HG02870 (cell line): ENCODE data around the gene CYS1.
A peak's percentile ranks its signal among the peaks of the same experiment; 100 is the strongest.

Experiments
- ATAC-seq: cut with Tn5 transposase; IDR thresholded peaks from one replicate; pipeline ENCODE4 v1.9.1; 2021; ENCODE audit warnings: mild to moderate bottlenecking, moderate library complexity; ENCODE audit not compliant: unreplicated experiment

The CYS1 gene

DNA sequence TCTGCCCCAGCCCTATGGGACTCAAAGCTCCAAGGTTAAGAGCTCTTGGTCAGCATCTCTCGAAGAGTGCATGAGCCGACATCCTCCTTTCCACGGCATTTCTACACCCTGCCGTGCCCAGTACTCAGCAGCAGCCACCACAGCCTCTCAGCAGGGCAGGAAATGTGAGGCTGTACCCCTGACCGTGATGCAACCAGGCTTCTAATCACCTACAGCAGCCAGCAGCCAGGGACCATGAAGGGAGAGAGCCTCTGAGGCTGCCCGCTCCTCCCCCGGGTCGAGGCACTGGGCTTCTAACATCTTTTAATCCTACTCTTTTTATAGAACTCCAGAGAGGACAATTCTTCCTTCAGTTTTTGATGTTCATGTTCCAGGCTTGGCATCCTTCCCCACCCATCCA lies 6.5 kb downstream of the CYS1 start:
- no peak for ATAC-seq

DNA sequence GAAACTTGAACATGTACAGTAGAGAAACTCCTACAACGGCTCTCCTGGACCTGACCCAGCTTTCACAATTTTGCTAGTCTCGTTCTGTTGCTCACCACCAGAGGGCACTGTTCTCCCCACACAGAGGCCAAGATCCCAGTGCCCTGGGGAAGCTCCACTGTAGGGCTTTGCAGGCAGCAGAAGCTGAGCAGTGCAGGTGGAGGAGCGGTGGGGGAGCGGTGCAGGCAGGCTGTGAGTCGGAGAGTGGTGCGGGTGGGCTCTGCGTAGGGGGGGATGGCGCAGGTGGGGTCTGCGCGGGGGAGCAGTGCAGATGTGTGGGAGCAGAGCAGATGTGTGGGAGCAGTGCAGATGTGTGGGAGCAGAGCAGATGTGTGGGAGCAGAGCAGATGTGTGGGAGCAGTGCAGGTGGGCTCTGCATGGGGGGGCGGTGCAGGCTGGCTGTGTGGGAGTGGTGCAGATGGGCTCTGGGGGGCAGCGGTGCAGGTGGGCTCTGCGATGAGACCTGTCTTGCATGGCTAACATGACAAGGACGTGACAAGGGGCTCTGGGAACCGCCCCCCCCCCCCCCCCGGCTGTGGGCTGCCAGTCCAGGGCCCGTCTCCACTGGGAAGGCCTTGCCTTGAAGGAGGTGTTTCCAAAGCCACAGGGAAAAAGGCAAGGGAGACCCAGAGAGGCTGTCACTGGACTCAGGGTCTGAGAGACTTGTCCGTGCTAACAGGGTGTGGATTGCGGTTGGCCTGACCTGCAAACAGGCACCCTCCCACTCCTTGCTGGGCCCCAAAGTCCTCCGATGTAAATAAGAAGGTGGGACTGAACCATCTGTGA lies 7.3 kb downstream of the CYS1 start:
- peak; percentile 78 for ATAC-seq

DNA sequence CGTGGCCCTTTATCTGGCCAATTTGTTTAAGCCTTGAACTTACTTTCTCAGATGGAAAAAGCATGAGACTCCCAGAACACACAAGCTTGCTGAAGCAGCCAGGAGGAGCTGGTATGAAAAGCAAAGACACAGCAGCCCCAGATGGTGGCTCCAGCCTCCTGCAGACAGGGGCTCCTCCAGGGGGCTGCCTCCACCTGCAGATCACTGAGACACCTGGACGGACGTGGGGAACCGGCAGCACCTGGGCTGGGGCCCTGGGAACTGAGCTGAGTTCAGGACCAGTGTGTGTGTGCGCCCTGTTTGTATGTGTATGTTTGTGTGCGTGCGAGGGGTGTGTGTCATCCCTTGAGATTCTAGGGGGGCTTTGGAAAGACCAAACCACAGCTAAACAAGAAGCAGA lies 8.6 kb downstream of the CYS1 start:
- no peak for ATAC-seq

DNA sequence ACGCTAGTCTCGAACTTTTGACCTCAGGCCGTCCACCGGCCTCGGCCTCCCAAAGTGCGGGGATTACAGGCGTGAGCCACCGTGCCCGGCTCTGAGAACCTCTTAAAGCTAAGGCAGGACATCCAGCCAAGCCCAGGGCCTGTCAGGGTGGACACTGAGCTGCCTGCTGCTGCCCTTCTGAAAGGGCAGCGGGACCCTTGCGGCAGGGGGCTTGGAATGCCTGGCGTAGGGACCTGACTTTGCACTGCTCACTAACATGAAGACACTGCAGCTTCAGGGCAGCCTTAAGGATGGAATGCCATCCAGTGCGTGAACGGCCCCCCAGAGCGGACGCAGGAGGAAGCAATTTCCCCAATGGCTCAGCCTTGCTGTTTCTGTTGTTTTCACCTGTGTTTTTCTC lies 9.0 kb downstream of the CYS1 start:
- ATAC-seq = no peak

DNA sequence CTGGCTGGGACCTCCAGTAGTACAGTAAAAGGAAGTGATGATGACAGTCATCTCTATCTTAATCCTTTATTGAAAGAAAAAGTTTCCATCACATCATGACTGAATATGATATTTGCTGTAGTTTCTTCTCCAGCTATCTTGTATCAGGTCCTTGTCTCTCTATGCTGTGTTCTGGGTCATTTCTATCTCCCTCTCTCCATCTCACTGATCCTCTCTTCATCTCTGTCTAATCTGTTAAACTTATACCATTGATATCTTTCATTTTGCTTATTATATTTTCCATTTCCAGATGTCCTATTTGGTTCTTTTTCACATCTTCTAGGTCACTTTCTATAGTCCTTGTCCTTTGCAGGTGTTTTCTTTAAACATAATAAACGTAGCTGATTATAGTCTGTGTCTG lies 12.3 kb downstream of the CYS1 start:
- ATAC-seq = no peak

DNA sequence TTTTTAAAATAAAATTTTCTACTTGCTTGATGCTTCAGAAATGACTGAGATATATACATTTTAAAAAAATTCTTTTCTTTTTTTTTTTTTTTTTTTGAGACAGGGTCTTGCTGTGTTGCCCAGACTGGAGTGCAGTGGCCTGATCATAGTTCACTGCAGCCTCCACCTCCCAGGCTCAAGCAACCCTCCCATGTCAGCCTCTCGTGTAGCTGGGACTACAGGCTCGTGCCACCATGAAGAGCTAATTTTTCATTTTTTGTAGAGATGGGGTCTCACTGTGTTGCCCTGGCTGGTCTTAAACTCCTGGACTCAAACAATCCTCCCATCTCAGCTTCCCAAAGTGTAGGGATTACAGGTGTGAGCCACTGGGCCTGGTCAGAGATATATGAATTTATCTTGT lies 12.9 kb downstream of the CYS1 start:
- no peak for ATAC-seq

DNA sequence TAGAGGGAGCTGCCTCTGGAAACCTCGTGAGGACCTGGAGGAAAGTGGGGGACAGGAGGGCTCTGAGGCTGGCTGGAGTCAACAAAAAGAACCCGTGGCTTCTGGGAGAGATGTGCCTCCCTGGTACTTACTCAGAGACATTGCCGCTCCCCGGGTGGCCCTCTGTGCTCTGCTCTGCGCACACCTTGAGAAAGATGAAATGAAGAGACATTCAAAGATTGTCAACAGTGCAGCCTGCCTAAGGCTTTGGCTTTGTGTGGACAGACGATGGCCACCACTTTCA lies 14.5 kb downstream of the CYS1 start:
- no peak for ATAC-seq

DNA sequence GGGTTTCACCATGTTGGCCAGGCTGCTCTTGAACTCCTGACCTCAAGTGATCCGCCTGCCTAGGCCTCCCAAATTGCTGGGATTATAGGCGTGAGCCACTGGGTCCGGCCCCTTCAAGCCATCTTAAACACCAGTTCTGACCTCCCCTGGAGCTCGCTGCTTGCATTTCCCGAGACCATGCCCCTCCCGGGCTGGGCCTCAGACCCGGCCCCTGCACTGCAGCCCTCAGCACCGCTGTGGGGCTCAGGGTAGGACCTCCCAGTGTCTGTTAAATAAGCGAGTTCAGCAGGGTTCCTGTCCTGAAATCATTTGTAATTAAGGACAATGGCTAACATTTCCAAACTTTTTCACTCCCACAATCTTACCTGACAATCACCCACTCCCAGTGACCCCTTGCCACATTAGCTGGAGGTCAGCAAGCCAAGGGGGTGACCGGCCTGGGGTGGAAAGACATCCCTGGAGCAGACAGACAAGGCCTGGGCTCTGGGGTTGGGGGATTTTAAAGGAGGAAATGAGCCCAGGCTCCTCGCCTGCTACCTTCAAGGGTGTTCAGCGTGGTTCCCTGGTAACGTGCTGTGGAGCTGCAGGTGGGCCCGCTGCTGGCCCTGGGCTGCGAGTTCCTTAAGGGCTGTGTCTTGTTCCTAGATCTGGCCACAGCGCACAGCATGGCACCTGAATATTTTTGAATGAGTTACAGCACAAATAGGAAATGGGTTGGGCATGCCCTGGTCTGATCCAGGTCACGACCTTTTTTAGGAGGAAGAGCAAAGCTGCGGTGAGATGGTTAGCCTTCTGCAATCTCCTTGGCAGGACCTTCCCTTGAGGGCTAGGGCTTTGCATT lies 15.1 kb downstream of the CYS1 start:
- ATAC-seq = no peak

DNA sequence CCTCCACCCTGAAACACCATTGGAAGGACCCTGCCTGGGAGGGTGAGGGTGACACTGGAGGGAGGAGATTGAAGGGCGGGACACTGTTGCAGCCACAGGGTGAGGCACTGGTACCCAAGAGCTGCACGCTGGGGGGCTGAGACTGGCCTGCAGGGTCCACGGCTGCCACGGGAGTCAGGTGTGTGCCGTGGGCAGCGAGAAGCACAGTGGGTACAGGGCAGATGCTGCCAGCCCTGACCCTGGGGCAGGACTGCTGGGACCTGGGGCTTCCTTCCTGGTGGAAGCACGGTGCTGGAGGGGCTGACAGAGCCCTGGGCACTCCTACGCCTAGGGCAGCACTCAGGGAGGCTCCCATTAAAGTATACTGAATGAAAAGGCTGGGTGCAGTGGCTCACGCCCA lies 16.6 kb downstream of the CYS1 start:
- ATAC-seq = no peak

DNA sequence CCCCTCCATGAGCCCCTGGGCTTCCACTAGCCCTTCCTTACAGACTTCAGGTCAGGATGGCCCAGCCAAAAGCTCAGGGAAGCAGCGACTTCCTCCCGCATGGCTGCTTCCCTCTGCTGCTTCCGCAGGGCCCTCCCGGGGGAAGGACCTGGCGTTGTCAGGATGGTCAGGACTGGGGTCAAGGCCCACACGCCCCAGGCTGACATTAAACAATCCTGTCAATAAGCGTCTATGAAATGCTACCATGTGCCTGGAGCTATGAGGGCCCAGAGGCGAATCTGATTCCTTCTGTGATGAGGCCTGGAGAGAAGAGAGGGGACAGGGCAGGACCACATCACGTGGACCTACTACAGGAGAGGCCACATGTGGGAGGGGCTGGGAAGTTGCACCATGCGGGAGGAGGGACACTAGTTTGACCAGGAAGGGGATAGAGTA lies 17.3 kb downstream of the CYS1 start:
- no peak for ATAC-seq

DNA sequence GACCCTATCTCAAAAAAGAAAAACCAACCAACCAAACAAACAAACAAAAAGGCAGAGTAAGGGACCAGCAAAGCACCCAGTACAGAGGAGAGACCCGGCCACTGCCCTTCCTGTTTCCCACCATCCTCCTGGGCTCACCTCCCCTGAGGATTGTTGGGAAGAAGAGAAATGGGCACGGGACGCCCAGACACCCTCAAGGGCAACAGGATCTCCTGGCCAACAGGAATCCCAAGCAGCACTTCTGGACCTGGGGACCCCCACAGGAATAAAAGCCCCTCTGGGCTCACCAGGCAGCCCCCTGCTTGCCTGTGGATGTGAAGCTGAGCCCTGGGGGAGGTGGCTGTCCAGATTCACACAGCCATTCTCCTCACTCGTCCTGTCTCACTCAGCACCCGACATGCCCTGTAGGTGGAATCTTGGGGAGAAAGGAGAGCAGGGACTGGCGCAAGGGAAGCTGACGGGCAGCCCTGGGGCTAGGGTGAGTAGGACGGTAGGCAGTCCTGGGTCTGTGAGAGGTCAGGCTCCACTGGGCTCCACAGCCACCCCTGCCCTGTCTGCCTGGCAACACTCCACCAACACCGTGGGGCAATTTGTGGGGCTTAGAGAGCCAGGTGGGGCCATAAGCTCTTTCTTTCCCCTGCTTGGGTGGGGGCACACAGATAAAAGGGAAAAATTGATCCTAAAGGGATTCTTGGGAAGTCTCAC lies 18.8 kb downstream of the CYS1 start:
- no peak for ATAC-seq

DNA sequence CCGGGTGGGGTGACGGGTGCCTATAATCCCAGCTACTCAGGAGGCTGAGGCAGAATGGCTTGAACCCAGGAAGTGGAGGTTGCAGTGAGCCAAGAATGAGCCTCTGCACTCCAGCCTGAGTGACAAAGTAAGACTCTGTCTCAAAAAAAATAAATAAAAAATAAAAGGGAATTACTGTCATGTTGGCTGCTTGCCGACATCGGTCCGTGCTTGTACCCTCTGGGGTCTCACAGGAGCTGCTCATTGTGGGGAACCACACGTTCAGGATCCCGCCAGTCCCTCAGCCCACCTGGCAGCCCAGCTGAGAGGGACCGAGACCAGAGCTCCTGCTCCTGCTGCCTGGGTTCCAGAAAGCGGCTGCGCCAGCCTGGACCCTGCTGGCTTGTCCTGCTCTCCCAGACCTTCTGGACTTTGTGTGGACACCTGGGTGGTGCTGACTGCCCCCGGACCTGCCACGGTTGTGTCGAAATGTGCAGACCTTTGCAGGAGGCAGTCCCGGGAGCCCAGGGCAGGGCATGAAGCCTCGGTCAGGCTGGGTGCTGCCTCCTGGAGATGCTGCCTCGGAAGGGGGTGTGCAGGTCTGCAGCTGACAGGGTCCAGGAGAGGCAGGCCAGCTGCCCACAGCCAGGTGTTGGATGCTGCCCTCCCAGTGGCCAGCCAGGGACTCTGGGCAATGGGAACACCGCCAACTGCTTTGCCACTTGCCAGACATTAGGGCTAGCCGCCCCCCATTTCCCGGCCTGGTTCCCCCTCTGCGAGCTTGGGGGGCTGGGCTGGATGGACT lies 20.5 kb downstream of the CYS1 start:
- no peak for ATAC-seq

DNA sequence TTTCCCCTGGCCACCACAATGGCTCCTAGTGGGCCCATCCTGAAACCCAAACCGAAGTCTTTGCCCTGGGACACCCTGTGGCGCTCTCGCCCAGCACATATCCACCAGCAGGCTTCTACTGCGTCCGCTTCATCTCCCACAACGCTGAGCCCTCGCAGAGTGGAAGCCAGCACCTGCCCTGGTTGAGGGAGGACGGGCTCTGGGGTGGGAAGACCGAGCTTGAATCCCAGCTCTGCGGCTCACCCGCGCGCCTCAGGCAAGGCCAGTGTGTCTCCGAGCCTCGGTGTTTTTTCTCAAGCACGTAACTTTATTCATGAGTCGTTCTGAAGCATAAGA lies 21.2 kb downstream of the CYS1 start:
- no peak for ATAC-seq

DNA sequence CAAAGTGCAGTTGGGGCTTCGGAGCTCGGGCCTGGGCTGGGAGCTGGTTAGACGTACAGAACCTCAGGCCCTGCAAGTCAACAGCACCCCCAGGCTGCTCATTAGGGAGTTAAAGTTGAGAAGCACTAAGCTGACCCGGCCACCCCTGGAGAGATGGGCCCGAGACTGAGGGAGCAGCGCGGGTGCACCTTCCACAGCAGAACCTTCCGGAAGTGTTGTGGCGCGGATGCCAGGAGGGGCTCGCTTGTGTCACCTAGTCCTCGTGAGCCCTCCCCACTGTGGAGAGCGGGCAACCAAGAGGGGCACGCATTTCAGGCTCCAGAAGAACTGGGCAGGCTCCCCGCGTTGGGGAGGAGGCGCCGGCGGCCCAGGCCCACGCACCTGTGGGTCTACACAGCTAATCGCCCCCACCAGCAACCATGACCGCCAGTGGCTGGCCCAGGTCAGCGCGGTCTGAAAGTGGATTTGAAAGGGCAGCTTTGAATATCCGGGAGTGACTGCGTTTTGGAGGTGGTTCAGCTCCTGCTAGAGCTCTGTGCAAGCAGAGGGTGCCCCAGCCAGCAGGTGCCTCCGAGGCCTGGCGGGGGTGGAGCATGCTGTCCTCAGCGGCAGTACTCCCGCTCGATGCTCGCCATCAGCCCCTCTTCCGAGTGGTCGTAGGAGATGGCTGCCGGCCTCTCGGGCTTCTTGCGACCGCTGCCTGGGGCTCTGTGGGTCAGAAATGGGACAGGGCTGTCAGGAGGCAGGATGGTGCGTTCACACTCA lies 21.8 kb downstream of the CYS1 start:
- ATAC-seq = no peak

DNA sequence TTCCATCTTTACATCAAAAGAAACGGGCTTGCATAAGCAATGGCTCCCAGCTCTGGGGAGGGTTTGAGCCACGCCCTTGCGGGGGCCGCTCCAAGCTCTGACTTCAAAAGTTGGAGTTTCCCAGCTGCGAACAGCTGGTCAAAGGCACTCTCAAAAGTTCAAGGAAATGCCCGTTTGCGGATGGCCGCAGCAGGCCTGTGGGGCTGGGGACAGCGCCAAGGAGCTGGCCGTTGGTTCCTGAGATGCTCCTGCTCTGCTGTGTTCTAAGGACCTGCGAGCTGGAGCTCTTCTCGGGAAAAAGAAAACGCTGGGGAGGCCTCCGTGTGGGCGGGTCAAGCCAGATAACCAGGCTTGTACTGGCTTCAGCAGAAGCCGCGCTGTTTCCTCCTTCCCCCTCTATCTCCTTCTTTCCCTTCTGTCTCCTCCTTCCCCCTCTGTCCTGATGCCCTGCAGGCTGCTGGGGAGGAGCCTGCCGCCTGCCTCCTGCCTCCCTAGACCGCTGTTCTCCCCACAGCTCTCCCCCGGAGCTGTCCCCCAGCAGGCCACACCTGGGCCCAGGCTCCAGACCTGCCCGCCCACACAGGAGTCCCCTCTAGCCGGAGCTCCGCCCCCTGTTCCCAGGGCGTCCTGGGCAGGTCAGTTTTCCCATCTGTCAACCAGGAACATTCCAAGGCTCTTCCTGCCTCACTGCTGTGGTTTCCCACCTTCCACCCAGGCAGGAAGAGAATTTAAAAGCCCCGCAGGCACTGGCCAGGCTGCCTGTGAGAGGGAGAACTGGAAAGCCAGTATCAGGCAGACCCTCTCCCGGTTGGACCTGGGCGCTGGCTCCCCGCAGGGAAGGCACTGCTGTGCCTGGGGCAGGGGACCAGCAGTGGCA lies 22.7 kb downstream of the CYS1 start:
- ATAC-seq = no peak

DNA sequence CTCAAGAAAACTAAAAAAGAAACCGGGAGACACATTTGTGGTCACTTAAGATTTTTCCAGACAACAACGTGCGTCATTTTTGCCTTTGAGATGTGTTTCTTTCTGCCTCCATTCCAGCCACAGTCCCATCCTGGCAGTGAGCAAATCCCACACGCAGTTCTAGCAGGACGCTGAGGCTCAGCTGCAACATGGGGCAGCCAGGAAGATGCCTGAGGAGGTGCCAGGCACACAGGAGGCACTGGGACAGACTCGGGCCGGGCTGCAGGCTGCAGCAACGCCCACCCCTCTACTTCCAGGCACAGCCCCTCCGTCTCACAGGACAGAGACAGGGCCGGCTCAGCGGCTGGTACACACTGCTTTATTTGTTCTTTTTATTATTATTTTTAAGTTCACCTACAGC lies 23.8 kb downstream of the CYS1 start:
- no peak for ATAC-seq

DNA sequence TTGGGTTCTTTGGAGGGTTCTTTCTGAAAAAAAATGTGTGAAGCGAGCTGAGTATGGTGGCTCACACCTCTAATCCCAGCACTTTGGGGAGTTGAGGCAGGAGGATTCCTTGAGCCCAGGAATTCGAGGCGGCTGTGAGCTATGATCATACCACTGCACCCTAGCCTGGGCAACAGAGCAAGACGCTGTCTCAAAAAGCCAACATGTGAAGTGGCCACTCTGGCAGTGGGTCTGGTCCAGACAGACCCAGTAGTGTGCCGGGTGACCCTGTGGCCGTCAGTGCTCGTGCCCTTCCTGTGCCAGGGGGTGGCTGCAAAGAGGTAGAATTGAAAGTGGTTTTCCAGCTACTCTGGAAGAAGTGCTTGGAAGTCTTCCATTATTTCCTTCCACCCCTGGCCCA lies 25.2 kb downstream of the CYS1 start:
- ATAC-seq = no peak

DNA sequence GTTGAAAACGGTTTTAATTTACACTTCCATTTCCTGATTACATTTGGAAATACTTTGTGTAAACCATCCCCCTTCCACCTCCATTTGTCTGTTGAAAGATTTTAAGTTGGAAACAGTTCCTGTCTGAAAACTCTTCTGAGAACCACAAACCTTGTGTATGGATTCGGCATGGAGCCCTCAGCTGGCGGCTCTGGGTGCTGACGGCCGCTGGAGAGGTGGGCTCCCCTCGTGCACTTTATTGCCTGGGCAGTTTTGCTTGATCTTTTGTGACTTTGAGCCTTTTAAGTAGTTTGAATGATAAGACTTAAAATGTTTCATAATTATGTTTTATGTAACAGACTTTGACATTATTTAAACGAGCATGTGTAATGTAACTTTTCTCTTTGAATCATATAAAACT lies 25.8 kb downstream of the CYS1 start:
- no peak for ATAC-seq

DNA sequence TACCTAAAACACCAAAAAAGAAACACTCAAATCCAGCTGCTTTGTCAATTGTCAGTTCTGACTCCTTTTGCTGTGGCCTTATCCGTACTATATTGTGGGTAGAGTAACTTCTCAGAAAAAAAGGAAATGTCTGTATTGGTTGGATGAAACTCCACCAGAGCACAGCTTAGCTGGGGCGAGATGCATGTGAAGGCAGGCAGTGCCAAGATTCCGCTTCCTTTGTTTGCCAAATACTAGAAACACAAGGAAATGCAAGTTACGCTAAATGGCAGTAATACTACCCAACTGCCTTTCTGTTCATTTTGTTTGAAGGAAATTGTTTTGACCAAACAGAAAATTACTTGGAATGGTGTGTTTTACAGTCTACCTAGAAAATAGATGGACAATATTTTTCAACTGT lies 26.9 kb downstream of the CYS1 start:
- no peak for ATAC-seq

DNA sequence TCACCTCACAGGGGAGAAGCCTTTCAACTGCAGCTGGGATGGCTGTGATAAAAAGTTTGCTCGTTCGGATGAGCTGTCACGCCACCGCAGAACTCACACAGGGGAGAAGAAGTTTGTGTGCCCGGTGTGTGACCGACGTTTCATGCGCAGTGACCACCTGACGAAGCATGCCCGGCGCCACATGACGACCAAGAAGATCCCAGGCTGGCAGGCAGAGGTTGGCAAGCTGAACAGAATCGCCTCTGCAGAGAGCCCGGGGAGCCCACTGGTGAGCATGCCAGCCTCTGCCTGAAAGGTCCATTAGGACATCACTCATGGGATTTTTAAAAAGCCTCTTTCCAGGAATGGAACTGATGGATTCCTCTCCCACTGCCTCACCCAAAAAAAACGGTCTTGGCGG lies 28.0 kb downstream of the CYS1 start:
- no peak for ATAC-seq
